ENCODE results near the gene XIRP2.

DNA sequence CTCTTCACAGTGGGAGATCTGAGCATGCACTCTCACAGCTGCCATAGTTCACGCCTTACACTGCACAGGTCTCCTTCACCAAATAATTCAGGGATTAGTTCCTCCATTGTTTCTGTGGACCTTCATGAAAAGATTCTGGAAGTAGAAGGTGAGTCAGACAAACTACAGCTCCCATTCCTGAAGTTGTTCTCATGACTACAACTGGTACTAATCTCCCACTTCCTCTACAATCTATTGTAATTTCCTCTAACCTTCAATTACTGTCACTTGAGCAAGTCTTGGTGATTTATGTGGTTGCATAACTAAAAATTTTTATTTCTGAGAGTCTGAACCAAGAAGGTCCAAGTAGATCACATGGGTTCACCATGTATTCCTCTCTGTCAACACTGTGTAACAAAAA is 128.7 kb downstream of the XIRP2 start:
- TF ChIP-seq POLR2AphosphoS5 (IDR thresholded peaks at IDR 0.05; ENCODE audit: borderline replicate concordance, low read depth, low read length) = no peak
- TF ChIP-seq EZH2 (IDR thresholded peaks at IDR 0.05) = no peak
- TF ChIP-seq FOXP2 (optimal IDR thresholded peaks at IDR 0.05; ENCODE audit: control extremely low read depth, extremely low read length, insufficient read depth) = no peak

Measured in SK-N-MC (cell line).